Cortex of kidney (tissue), 1 donor: ENCODE results near the gene RBFOX2.

Experiments
- DNase-seq: peaks from one replicate; lab custom pipeline; 2025; lab: John Stamatoyannopoulos, UW

Gene RBFOX2

GRCh38 chr22:35690001-35690400 is 338.6 kb downstream of the RBFOX2 start:
- no peak for DNase-seq

GRCh38 chr22:35688913-35689675 is 339.5 kb downstream of the RBFOX2 start:
- no peak for DNase-seq
